Left cardiac atrium (tissue), 4 donors: ENCODE results near the gene GATA5. TPM values are rescaled to one million over a fixed set of nuclear protein-coding genes. Genes with fewer than 3 reads are reported as not detected.
A peak's percentile ranks its signal among the peaks of the same experiment; 100 is the strongest.

Experiments
- ATAC-seq, 2 donors: fragments of 200-7000 bp; cut with Tn5 transposase; one replicate each; pipeline ENCODE4 v1.9.1; 2020; ENCODE audit warnings: mild to moderate bottlenecking in 2 of 2, moderate library complexity in 2 of 2
- DNase-seq: peaks from one replicate; pipeline ENCODE4 v3.0.0-alpha.2; 2020
- intact Hi-C, 2 donors: fragments of 100-400 bp; cut with DNase I; formaldehyde crosslinking; loops; one replicate each; pipeline versions ENCODE4 v1.14.1 to v1.15.1; 2022 to 2023
- total RNA-seq, 2 donors: library from RNA; stranded (reverse); fragmentation: NEBNext Ultra II Directional; extraction: Animal tissue kit (Norgen Biotek cat#: 25700); gene quantifications; one replicate each; pipeline ENCODE4 v1.2.1, GENCODE V29; 2021
- donor health status: DM: no; HTN: yes; CAD: no.
- donor health status: DM: no; HTN: yes; CAD: no; lungs with severe emphysema.
- donor health status: DM: yes; HTN: yes; CAD: no.
- donor health status: Dilated cardiomyopathy.

GATA5 gene
- total RNA-seq, 2 donors from 2014 or later, result 4.3 to 9.3 TPM

GRCh38 chr20:62507323-62507722, 31.5 kb upstream of the GATA5 start:
- DNase-seq, result no peak
- no peak for ATAC-seq
- intact Hi-C loops, result loop anchor here in 1 of 2 donors (10.0 kb wide), 1 partner anchor 277 kb away; no protein-coding TSS in a partner anchor

GRCh38 chr20:62506791-62507190, 31.0 kb upstream of the GATA5 start:
- DNase-seq, result no peak
- ATAC-seq, result no peak
- intact Hi-C loops, result loop anchor here in 1 of 2 donors (10.0 kb wide), 1 partner anchor 278 kb away; no protein-coding TSS in a partner anchor

GRCh38 chr20:62506087-62506486, 30.3 kb upstream of the GATA5 start:
- intact Hi-C loops, result loop anchor here in 1 of 2 donors (10.0 kb wide), 1 partner anchor 279 kb away; no protein-coding TSS in a partner anchor
- ATAC-seq (no peak), DNase-seq (no peak)

DNA sequence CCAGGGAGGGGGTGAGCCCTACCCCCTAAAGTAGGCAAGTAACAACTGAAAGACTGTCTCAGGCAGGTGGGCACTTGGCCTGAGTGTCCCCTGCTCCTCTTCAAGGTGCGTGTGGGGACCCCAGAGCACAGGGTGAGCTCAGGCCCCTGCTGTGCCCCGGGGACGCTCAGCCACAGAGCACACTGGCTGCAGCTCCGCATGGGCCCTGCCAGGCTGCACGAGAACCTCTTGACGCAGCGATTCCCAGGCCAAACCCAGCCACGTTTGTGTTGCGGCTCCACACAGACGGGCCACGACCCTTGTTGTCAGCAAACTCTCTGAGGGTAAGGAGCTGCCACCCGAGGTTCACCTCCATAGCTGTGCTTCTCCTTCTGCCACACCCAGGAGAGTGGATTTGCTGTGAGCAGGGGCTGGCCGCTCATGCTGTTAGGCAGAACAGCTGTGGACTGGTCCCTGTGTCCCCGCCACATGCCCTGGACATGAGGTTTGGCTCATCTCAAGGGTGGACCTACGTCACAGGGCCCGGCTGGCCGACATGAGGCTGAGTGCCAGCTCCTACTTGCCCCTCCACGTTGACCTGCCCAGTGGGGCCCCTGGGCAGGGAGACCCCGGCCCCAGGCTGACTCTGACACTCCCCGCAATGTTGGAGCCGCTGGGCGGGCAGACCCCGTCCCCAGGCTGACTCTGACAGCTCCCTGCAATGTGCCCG, 29.7 kb upstream of the GATA5 start:
- intact Hi-C loops, result loop anchor here in 1 of 2 donors (10.0 kb wide), 1 partner anchor 279 kb away; no protein-coding TSS in a partner anchor
- ATAC-seq (no peak), DNase-seq (no peak)

DNA sequence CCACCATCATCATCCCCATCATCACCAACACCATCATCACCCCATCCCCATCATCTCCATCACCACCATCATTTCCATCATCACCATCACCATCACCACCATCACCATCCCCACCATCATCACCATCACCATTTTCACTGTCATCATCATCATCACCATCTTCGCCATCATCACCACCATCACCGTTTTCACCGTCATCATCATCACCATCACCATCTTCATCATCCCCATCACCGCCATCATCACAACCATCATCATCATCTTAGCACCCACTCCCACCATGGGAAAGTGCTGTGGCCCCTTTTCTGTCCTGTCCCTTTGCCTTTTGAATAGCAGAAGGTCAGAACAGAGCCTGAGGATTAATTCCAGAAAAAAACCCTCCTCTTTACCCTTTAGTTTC, 28.5 kb upstream of the GATA5 start:
- DNase-seq (no peak), ATAC-seq (no peak)
- intact Hi-C loops, result loop anchor here in 1 of 2 donors (5.0 to 10.0 kb wide), 2 partner anchors 113 to 280 kb away; no protein-coding TSS in a partner anchor

- no peak for DNase-seq
- ATAC-seq, result no peak
- intact Hi-C loops, result loop anchor here in 1 of 2 donors (5.0 to 10.0 kb wide), 2 partner anchors 114 to 281 kb away; no protein-coding TSS in a partner anchor
These were observed 27.8 kb upstream of the GATA5 start for GRCh38 chr20:62503401-62504178.

GRCh38 chr20:62502496-62503095, 26.8 kb upstream of the GATA5 start:
- intact Hi-C loops, result loop anchor here in 1 of 2 donors (5.0 to 10.0 kb wide), 2 partner anchors 115 to 282 kb away; no protein-coding TSS in a partner anchor
- DNase-seq, result no peak

GRCh38 chr20:62501801-62502495, 26.2 kb upstream of the GATA5 start:
- intact Hi-C loops, result loop anchor here (2.0 to 10.0 kb wide), 4 partner anchors 115 to 289 kb away; no protein-coding TSS in a partner anchor
- no peak for DNase-seq
- peak in 1 of 2 donors; percentile 18 for ATAC-seq

More at GRCh38 chr20:62502496-62503095, 26.8 kb upstream of the GATA5 start:
- ATAC-seq, result no peak

DNA sequence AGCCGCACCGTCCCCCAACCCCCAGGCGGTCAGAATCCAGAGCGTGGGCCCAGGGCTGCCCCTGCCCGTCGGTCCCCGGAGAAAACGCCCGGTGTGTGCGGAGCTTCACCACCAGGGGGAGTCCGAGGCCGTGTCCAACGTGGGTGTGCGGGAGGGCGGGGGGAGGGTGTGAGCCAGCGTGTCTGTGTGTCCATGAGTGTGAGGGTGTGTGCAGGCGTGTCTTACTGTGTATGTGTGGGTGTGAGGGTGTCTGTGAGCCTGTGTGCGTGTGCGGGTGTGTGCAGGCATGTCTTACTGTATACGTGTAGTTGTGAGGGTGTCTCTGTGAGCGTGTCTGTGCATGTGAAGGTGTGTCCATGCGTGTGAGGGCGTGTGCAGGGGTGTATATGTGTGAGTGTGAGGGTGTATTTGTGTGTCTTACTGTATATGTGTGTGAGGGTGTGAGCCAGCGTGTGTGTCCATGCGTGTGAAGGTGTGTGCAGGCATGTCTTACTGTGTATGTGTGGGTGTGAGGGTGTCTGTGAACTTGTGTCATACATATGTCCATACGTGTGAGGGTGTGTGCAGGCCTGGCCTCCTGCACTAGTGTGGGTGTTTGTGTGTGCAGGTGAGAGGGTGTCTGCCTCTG, 24.6 kb upstream of the GATA5 start:
- intact Hi-C loops, result loop anchor here (2.0 to 10.0 kb wide), 4 partner anchors 116 to 290 kb away; no protein-coding TSS in a partner anchor
- ATAC-seq (peak; percentile 67 to 71), DNase-seq (peak; percentile 83)

DNA sequence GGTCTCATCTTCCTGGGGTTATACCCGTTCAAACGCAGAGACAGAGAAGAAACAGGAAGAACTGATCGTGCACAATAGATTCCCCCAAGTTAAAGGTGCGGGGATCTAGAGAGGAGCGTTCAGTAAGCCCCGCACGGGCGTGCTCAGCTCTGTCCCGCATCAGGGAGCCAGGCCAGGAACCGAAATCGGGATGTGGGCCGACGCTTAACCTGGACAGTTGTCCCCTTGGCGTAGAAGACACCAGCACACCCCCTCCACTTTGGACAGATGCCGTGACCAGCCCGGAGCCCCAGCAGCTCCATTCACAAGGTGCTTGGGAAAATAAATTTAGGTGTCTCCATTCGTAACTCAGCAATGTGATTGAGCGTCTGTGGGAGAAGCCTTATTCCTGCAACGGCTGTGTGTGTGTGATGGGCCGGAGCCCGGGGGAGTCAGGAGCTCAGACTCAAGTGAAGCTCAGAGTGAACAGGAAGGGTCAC, 24.0 kb upstream of the GATA5 start:
- DNase-seq (no peak), ATAC-seq (no peak)
- intact Hi-C loops, result loop anchor here (2.0 to 10.0 kb wide), 4 partner anchors 117 to 291 kb away; no protein-coding TSS in a partner anchor

GRCh38 chr20:62498874-62499273, 23.1 kb upstream of the GATA5 start:
- DNase-seq (no peak), ATAC-seq (no peak)
- intact Hi-C loops, result no loop called here

GRCh38 chr20:62496568-62497218, 20.9 kb upstream of the GATA5 start:
- intact Hi-C loops, result loop anchor here in 1 of 2 donors (2.0 kb wide), 1 partner anchor 86 kb away; no protein-coding TSS in a partner anchor
- ATAC-seq (peak; percentile 23 to 25), DNase-seq (no peak)

DNA sequence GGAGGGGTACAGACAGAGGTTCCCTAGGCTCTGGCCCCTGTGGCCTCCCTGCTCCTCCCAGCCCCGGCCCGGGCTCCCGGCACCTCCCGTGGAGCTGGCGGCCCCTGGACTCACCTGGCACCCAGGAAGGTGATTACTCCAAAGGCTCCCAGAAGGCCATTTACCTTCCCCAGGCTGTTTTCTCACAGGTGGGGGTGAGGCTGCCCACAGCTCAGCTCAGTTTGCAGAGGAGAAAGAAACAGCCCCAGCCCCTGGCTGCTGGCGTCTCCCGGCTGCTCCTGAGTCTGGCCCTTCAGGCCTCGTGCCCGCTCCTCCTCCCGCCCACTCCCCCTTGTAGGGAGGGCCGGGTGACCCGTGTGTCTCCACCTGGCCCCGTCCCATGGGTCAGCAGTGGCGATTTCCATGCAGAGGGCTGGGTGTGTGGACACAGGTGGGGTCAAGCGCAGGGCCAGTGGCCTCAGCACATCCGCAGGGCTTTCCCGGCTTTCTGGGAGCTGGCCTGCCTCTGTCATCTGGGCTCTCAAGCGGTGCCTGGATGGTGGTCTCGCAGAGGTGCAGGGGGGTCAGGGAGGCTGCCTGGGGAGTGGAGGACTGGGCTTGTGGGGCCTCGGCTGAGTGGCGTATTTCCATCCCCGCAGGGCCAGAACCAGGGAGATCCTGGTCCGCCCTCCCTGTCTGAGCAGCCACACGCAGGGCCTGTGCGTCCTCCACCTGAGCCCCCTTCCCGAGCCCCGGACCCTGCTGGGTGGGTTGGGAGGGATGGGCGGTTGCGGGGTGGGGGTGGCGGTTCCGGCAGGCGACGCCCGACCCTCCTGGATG, 20.2 kb upstream of the GATA5 start:
- no peak for DNase-seq
- intact Hi-C loops, result loop anchor here in 1 of 2 donors (2.0 kb wide), 1 partner anchor 85 kb away; no protein-coding TSS in a partner anchor
- no peak for ATAC-seq

- DNase-seq, result no peak
- peak; percentile 27 to 40 for ATAC-seq
- intact Hi-C loops, result no loop called here
These were observed 19.4 kb upstream of the GATA5 start for GRCh38 chr20:62494980-62495748.

GRCh38 chr20:62494537-62494936, 18.7 kb upstream of the GATA5 start:
- ATAC-seq, result peak; percentile 37 to 64
- DNase-seq, result no peak
- intact Hi-C loops, result no loop called here

DNA sequence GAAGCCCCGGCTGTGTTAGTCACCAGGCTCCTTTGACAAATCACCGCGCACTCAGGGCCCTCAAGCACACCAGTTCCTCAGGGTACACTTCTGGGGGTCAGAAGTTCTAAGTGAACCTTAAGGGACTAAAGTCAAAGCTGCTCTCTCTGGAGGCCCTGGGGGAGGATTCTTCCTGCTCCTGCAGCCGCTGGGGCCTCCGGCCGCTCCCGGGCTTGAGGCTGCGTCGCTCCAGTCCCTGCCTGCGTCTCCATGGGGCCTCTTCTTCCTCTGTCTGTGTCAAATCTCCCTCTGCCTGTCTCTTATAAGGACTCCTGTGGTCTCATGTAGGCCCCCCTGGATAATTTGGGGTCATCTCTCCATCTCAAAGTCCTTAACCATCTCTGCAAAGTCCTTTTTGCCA, 18.1 kb upstream of the GATA5 start:
- DNase-seq, result no peak
- ATAC-seq, result no peak
- intact Hi-C loops, result no loop called here
